ENCODE data around the gene IKZF2. TPM values are rescaled to one million over a fixed set of nuclear protein-coding genes. Genes with fewer than 3 reads are reported as not detected.

Gene IKZF2
- total RNA-seq, 1 donor from 2014 or later: 29.2 TPM

DNA sequence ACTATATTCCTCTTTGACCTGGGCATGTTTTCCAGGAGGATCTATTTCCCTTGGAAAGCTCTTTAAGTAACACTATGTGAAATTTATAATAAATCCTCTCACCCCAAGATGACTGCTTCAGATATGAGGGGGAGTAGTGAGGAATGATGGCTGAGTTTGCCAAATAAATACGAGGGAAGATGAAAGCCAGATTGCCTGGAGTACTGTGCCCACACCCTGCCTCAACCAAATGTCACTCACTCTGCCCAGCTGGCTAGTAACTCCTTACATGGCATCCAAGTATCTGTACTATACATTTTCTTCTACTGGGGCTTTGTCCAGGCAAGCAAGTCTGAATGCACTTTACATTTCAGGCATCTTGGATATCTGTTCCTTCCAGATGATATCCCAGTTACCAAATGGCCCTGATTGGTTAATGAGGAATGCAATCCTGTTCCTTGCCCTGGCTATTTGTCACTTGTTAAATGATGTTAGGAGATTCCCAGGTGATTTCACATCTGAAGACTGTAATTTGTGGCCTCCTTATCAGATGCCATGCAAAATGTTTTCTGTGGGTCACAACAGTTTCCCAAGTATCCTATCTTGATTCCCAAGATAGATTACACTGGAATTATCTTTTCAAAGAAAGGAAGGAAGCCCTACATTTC is 191.8 kb downstream of the IKZF2 start:
- peaks cover 23% of the 10 kb centered on the region for H3K4me1 ChIP-seq
- no peak overlapping the region for H3K4me3 ChIP-seq
- intact Hi-C loops (cut with DNase I): loop anchor here (5.0 kb wide), 1 partner anchor 1038 kb away; no protein-coding TSS in a partner anchor
- H3K36me3 ChIP-seq: no peaks in the 10 kb centered on the region
- no peaks in the 10 kb centered on the region for H3K27me3 ChIP-seq
- no peaks in the 10 kb centered on the region for H3K9me3 ChIP-seq
- TF ChIP-seq POLR2A (IDR thresholded peaks at IDR 0.05): no peak
- TF ChIP-seq, protein P1, sequence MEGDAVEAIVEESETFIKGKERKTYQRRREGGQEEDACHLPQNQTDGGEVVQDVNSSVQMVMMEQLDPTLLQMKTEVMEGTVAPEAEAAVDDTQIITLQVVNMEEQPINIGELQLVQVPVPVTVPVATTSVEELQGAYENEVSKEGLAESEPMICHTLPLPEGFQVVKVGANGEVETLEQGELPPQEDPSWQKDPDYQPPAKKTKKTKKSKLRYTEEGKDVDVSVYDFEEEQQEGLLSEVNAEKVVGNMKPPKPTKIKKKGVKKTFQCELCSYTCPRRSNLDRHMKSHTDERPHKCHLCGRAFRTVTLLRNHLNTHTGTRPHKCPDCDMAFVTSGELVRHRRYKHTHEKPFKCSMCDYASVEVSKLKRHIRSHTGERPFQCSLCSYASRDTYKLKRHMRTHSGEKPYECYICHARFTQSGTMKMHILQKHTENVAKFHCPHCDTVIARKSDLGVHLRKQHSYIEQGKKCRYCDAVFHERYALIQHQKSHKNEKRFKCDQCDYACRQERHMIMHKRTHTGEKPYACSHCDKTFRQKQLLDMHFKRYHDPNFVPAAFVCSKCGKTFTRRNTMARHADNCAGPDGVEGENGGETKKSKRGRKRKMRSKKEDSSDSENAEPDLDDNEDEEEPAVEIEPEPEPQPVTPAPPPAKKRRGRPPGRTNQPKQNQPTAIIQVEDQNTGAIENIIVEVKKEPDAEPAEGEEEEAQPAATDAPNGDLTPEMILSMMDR (IDR thresholded peaks at IDR 0.05): no peak
- DNase-seq (ENCODE audit: extremely low spot score in 2 of 2): no peak
- H3K27ac ChIP-seq: no peak overlapping the region

DNA sequence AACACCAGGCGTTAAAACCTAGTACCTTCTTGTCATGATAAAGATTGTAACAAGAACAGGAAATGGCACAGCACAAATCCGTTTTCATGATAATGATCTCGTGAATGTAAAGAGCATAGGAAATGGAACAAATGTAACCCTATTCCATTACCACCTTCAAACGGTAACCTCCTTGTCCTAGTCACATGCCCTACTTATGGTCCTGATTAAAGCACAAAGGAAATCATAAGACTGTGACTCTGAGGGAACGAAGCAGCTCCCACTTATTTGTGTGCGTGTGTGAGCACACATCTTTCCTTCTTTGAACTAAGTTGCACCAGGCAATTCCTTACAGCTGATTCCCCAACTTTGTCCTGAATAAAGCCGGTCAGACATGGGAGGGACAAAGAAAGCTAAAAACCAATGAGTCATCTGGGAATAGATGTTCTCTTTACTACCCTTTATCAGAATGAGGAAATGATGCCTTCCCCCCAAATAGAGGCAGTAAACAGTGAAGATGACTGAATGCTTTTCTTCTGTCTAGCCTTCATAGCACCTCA is 192.6 kb downstream of the IKZF2 start:
- H3K4me1 ChIP-seq: peaks cover 23% of the 10 kb centered on the region
- no peak overlapping the region for H3K4me3 ChIP-seq
- no peaks in the 10 kb centered on the region for H3K27me3 ChIP-seq
- no peaks in the 10 kb centered on the region for H3K9me3 ChIP-seq
- intact Hi-C loops (cut with DNase I): no loop called here
- no peaks in the 10 kb centered on the region for H3K36me3 ChIP-seq
- no peak for DNase-seq (ENCODE audit: extremely low spot score in 2 of 2)
- TF ChIP-seq, protein P1 (IDR thresholded peaks at IDR 0.05): no peak
- TF ChIP-seq POLR2A (IDR thresholded peaks at IDR 0.05) (no peak), POLR2AphosphoS5 (IDR thresholded peaks at IDR 0.05; ENCODE audit: insufficient read depth in 1 of 2, low read depth in 1 of 2) (no peak)
- H3K27ac ChIP-seq: no peak overlapping the region

DNA sequence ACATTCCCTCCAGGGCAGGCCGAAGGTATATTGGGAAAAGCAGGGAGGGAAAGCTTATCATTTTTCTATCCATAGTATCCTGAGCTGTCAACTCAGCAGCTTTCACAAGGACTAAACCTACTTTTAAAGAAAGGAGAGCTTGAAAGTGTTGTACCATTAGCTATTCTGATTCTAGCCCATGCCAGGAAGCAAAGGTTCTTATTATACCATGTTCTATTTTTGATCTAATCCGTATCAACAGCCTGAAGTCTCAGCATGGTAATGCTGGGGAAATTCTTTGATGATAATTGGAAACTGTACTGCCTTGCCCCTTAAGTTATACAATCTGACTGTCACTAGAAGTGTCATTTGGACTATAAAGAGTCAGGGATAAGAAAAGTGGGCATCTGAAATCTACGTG is 193.3 kb downstream of the IKZF2 start:
- Histone ChIP-seq H3K4me3 (no peak overlapping the region), H3K27me3 (no peaks in the 10 kb centered on the region), H3K27ac (no peak overlapping the region), H3K9me3 (no peaks in the 10 kb centered on the region), H3K36me3 (no peaks in the 10 kb centered on the region), H3K4me1 (peaks cover 23% of the 10 kb centered on the region)
- TF ChIP-seq POLR2A (IDR thresholded peaks at IDR 0.05): no peak
- TF ChIP-seq, protein P1 (IDR thresholded peaks at IDR 0.05): no peak
- no peak for TF ChIP-seq POLR2AphosphoS5 (IDR thresholded peaks at IDR 0.05; ENCODE audit: insufficient read depth in 1 of 2, low read depth in 1 of 2)
- DNase-seq (ENCODE audit: extremely low spot score in 2 of 2): no peak
- intact Hi-C loops (cut with DNase I): no loop called here

DNA sequence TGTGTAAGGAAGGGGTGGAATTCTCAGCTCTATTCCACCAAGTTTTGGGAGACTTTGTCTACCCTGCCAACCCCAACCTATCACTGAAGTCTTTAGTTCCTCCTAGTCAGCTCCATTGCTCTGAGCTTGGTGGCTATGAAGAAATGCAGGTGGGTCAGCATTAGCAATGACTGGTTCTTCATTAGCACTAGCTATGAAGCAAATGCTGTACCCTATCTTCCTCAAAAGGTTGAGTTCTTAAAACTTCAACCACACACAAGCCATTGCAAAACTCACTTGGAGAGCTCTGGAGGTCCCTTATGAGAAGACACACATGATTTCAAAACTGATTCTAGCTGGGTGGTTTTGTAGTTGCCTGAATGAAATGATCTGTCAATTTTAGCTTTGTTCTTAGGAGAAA is 193.8 kb downstream of the IKZF2 start:
- intact Hi-C loops (cut with DNase I): no loop called here
- Histone ChIP-seq H3K4me1 (peaks cover 23% of the 10 kb centered on the region), H3K36me3 (no peaks in the 10 kb centered on the region), H3K27ac (no peak overlapping the region), H3K9me3 (no peaks in the 10 kb centered on the region), H3K27me3 (no peaks in the 10 kb centered on the region), H3K4me3 (no peak overlapping the region)
- TF ChIP-seq, protein P1 (IDR thresholded peaks at IDR 0.05): no peak
- TF ChIP-seq POLR2AphosphoS5 (IDR thresholded peaks at IDR 0.05; ENCODE audit: insufficient read depth in 1 of 2, low read depth in 1 of 2) (no peak), POLR2A (IDR thresholded peaks at IDR 0.05) (no peak)
- no peak for DNase-seq (ENCODE audit: extremely low spot score in 2 of 2)
